B cell (primary cell): ENCODE data around the gene SDR39U1. TPM values are rescaled to one million over a fixed set of nuclear protein-coding genes. Genes with fewer than 3 reads are reported as not detected.

ENCODE experiments used
- ATAC-seq: fragments of 200-7000 bp; cut with Tn5 transposase; one replicate; pipeline ENCODE4 v1.10.0; 2021; ENCODE audit warnings: low read depth, mild to moderate bottlenecking, moderate number of reproducible peaks, moderate library complexity
- CTCF ChIA-PET: fragments of 350-600 bp; sonication (Branson Sonifier 250); formaldehyde crosslinking; loops from one replicate; lab custom pipeline; 2021; ENCODE audit warnings: antibody characterized with exemption, inconsistent platforms; lab: Charles Lee
- POLR2A ChIA-PET: fragments of 350-600 bp; sonication (Branson Sonifier 250); formaldehyde crosslinking; loops from one replicate; lab custom pipeline; 2021; ENCODE audit warnings: antibody characterized with exemption; lab: Charles Lee
- DNase-seq: peaks from one replicate; pipeline ENCODE4 v3.0.0; 2013
- H2AFZ ChIP-seq: 2 replicates; pipeline ENCODE4 v1.6.1; 2012; ENCODE audit warnings: mild to moderate bottlenecking, low read depth, low read length; ENCODE audit not compliant: insufficient read depth, poor library complexity, severe bottlenecking
- H3K27ac ChIP-seq, 2 donors: 1 replicate in 1 of 2; 2 replicates in 1 of 2; pipeline ENCODE4 v1.5.1; 2012 to 2013; ENCODE audit warnings: low read length in 2 of 2, mild to moderate bottlenecking in 2 of 2, moderate library complexity in 1 of 2
- H3K27me3 ChIP-seq, 4 experiments: fragments of 200-600 bp in 1 of 4; sonication (generic) in 1 of 4; replicated peaks in 1 of 4; 1 replicate in 2 of 4; 2 replicates in 2 of 4; pipeline versions ENCODE4 v1.6.1 to v1.7.0; 2013 to 2016; ENCODE audit warnings: low read length in 3 of 4, mild to moderate bottlenecking in 2 of 4, mixed read lengths in 1 of 4, moderate library complexity in 1 of 4; ENCODE audit not compliant: insufficient read depth in 4 of 4, control insufficient read depth in 3 of 4; ENCODE audit errors: control extremely low read depth in 1 of 4
- H3K36me3 ChIP-seq, 2 experiments: replicated peaks in 1 of 2; 1 replicate in 1 of 2; 2 replicates in 1 of 2; pipeline versions ENCODE4 v1.6.1 to v1.7.1; 2013; ENCODE audit warnings: low read length in 1 of 2; ENCODE audit not compliant: insufficient read depth in 2 of 2, control insufficient read depth in 1 of 2; ENCODE audit errors: control extremely low read depth in 1 of 2, extremely low read depth in 1 of 2
- H3K4me1 ChIP-seq, 2 donors: fragments of 200-600 bp in 1 of 2; sonication (generic) in 1 of 2; 1 replicate in 1 of 2; 2 replicates in 1 of 2; pipeline versions ENCODE4 v1.5.1 to v1.6.1; 2013 to 2017; ENCODE audit warnings: low read length in 2 of 2; ENCODE audit not compliant: control insufficient read depth in 2 of 2, insufficient read depth in 2 of 2
- H3K4me2 ChIP-seq: replicated peaks from 2 replicates; pipeline ENCODE3; 2012; ENCODE audit warnings: mild to moderate bottlenecking, low read depth, low read length; ENCODE audit not compliant: poor library complexity, severe bottlenecking
- H3K4me3 ChIP-seq, 5 experiments: fragments of 200-600 bp in 1 of 5; sonication (generic) in 1 of 5; 1 replicate in 3 of 5; 2 replicates in 2 of 5; pipeline versions ENCODE4 v1.5.1 to v1.7.0; 2011 to 2016; ENCODE audit warnings: low read length in 4 of 5, mild to moderate bottlenecking in 4 of 5, low read depth in 2 of 5, control low read depth in 1 of 5, moderate library complexity in 1 of 5; ENCODE audit not compliant: insufficient read depth in 1 of 5; ENCODE audit errors: control extremely low read depth in 1 of 5, extremely low read depth in 1 of 5
- H3K79me2 ChIP-seq: fragments of 200-600 bp; sonication (generic); one replicate; pipeline ENCODE4 v1.6.0; 2016; ENCODE audit warnings: low read length; ENCODE audit not compliant: control insufficient read depth, insufficient read depth
- H3K9ac ChIP-seq: fragments of 200-600 bp; sonication (generic); 2 replicates; pipeline ENCODE4 v1.6.1; 2017; ENCODE audit warnings: mild to moderate bottlenecking, low read length, moderate library complexity
- H3K9me3 ChIP-seq, 3 donors: one replicate each; pipeline versions ENCODE4 v1.6.1 to v1.7.1; 2013; ENCODE audit warnings: low read length in 2 of 3; ENCODE audit not compliant: control insufficient read depth in 2 of 3, insufficient read depth in 1 of 3; ENCODE audit errors: control extremely low read depth in 1 of 3
- H4K20me1 ChIP-seq: 2 replicates; pipeline ENCODE4 v1.6.0; 2012; ENCODE audit warnings: mild to moderate bottlenecking, low read length; ENCODE audit not compliant: insufficient read depth, control insufficient read depth, poor library complexity, severe bottlenecking
- H3K27ac Mint-ChIP-seq: one replicate; pipeline ENCODE4 v1.8.0; 2021; ENCODE audit warnings: mixed read lengths
- H3K27me3 Mint-ChIP-seq: one replicate; pipeline ENCODE4 v1.8.0; 2021; ENCODE audit warnings: mixed read lengths
- H3K4me1 Mint-ChIP-seq: one replicate; pipeline ENCODE4 v1.8.0; 2021; ENCODE audit warnings: mixed read lengths
- H3K4me3 Mint-ChIP-seq: one replicate; pipeline ENCODE4 v1.8.0; 2021; ENCODE audit warnings: mixed read lengths
- H3K9me3 Mint-ChIP-seq: one replicate; pipeline ENCODE4 v1.8.0; 2022; ENCODE audit warnings: mixed read lengths; ENCODE audit not compliant: insufficient read depth
- CTCF ChIP-seq: fragments of 200-600 bp; IDR thresholded peaks from one replicate; pipeline ENCODE4 v1.8.0; 2022; ENCODE audit warnings: antibody characterized with exemption, mild to moderate bottlenecking
- EZH2 ChIP-seq: IDR thresholded peaks from 2 replicates; pipeline ENCODE4 v1.6.1; 2012; ENCODE audit warnings: borderline replicate concordance, low read depth, mild to moderate bottlenecking, moderate library complexity, low read length; ENCODE audit not compliant: insufficient read depth, poor library complexity, severe bottlenecking
- WGBS: methylation state at CpG from one replicate; pipeline ENCODE4 v1.1.5; 2013; ENCODE audit warnings: missing lambda C conversion rate; ENCODE audit not compliant: insufficient coverage; 5-methylcytosine and 5-hydroxymethylcytosine counted together
- intact Hi-C: fragments of 100-400 bp; cut with micrococcal nuclease; formaldehyde crosslinking; loops from one replicate; pipeline ENCODE4 v1.10.0; 2022
- polyA plus RNA-seq: library from polyadenylated mRNA; depleted of rRNA; stranded (reverse); fragments of >200 nt; gene quantifications from 2 replicates; pipeline ENCODE4 v1.2.3, GENCODE V29; 2012
- total RNA-seq, 2 donors: library from RNA; stranded (reverse); fragments of 120-200 nt in 1 of 2; gene quantifications; 1 replicate in 1 of 2; 2 replicates in 1 of 2; pipeline versions ENCODE4 v1.2.3 to v1.2.4, GENCODE V29; 2013 to 2022

The SDR39U1 gene
- total and polyA plus RNA-seq, 2 donors (not counting 1 experiment from before 2014, with no cell fraction given), result 126 to 247 TPM

GRCh38 chr14:24392325-24393091 lies 50.1 kb downstream of the SDR39U1 start:
- Histone ChIP-seq H3K4me2 (no peak overlapping the region), H4K20me1 (no peaks in the 10 kb centered on the region), H3K27ac (no peak overlapping the region), H3K9me3 (no peaks in the 10 kb centered on the region), H2AFZ (no peak overlapping the region), H3K36me3 (no peaks in the 10 kb centered on the region), H3K4me3 (no peak overlapping the region), H3K9ac (no peak overlapping the region), H3K27me3 (peaks cover 0 to 7% (median 2%) of the 10 kb centered on the region in 4 experiments), H3K79me2 (no peaks in the 10 kb centered on the region), H3K4me1 (no peaks in the 10 kb centered on the region)
- ChIA-PET CTCF (interaction anchor here (0.5 kb wide), 1 partner anchor 44 kb away, joined by 3 read pairs; no protein-coding TSS in a partner anchor), POLR2A (no interaction called here)
- intact Hi-C loops, result no loop called here
- Mint-ChIP-seq H3K27me3 (peaks cover 36% of the 10 kb centered on the region), H3K4me3 (no peak overlapping the region), H3K4me1 (no peaks in the 10 kb centered on the region), H3K27ac (no peak overlapping the region), H3K9me3 (no peaks in the 10 kb centered on the region)
- TF ChIP-seq EZH2 (no peak), CTCF (no peak)
- ATAC-seq (no peak), DNase-seq (no peak)
- WGBS, result 71% methylated on average over 4 of the region's 8 CpGs
